Stimulated activated CD8-positive, alpha-beta memory T cell treated with anti-CD3 and anti-CD28 coated beads, Interleukin-15, amount 100 ng/mL, for 4 hours (primary cell): Measurements from ENCODE around the gene PRSS21.
A peak's percentile ranks its signal among the peaks of the same experiment; 100 is the strongest.

Experiments used
- DNase-seq, 2 donors: peaks; one replicate each; pipeline ENCODE4 v3.0.0-alpha.2; 2020; ENCODE audit warnings: low read depth in 2 of 2

PRSS21 gene

DNA sequence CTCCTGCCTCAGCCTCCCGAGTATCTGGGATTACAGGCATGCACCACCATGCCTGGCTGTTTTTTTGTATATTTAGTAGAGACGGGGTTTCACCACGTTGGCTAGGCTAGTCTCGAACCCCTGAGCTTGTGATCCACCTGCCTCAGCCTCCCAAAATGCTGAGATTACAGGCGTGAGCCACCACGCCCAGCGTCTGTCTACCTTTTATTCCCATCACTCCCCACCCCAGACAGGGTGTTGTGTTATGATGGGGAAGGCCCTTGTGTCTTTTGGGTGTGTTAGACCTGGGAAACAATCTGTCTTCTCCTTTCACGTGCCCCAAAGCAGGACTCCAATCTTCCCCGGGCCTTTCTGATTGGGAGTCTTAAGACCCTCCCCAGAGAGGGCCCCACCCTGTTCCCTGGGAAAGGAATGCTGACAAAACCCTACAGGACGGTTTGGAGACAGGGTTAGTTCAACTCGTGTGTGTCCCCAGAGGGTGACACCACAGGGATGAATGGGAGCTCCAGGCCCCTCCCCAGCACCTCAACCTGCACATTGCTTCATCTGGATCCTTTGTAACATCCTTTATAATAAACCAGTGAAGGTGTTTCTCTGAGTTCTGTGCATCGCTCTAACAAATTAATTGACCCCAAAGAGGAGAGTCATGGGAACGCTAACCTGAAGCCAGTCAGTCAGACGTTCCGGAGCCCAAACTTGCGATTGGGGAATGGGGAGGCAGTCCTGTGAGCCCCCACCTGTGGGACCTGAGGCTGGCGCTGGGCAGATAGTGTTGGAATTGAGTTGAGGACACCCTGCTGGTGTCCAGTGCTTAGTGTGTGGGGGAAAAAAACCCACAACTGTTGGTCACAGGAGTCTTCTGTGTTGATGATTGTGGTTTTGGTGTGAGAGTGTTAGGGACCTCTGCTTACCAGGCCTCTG is 36.8 kb upstream of the PRSS21 start:
- DNase-seq = no peak

DNA sequence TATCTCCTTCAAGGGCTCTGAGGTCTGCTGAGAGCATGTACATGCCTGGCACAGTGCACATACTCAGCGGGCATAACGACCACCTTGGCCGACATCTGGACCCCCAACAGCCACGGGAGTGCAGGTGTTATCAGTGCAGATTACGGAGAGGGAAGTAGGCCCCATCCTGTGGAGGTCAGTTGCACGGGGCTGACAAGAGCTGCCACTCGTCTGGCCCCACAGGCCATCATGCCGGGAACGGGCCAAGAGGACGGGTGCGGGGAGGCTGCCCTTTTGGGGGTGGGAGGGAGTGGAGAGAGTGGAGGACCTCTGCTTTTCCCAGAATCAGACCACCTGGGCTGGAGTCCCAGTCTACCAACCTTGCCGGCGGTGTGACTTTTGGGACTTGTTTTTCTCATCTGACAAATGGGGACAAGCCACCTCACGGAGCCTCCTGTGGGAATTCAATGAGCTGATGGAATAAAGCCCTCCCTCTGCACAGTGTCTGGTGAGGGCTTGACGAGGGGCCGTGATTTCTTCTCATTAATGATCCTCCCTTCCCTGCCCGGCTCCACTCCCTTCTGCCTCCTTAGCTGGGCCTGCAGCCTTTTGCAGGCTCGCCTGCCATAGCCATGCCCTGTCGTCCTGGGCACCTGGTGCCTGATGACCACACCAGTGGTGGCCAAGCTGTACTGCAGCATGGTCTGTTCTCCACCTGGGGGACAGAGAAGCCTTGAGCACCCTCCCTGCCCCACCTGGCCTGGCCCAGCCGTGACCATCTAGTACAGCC is 34.3 kb upstream of the PRSS21 start:
- DNase-seq = no peak

DNA sequence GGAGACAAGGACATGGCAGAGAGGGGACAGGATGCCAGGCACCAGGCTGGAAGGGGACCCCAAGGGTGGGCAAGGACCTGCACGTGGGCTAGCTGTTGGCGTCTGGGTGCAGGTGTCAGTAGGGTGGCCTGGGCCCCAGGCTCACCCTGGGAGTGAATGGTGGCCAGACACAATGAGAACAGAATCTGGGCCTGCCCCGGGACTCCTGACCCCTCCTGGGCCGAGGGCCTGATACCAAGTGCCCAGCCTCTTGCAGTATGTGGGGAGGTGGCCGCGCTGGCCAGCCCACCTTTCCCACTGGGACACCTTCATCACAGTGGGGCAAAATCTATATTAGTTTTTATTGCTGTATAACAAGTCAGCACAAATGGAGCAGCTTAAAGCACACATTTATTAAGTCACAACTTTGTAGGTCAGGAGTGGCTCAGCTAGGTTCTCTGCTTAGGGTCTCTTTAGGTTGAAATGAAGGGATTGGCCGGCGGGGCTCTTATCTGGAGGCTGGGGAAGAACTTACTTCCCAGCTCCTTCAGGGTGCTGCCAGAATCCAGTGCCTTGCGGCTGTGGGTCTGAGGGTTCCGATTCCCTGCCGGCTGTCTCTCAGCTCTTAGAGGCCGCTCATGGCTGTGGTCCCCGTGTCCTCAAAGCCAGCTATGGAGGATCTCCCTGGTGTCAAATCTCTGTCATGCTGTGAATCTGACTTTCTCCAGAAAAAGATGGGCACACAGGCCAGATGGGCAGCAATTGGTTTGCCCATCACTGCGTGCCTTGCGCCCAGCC is 33.3 kb upstream of the PRSS21 start:
- no peak for DNase-seq

DNA sequence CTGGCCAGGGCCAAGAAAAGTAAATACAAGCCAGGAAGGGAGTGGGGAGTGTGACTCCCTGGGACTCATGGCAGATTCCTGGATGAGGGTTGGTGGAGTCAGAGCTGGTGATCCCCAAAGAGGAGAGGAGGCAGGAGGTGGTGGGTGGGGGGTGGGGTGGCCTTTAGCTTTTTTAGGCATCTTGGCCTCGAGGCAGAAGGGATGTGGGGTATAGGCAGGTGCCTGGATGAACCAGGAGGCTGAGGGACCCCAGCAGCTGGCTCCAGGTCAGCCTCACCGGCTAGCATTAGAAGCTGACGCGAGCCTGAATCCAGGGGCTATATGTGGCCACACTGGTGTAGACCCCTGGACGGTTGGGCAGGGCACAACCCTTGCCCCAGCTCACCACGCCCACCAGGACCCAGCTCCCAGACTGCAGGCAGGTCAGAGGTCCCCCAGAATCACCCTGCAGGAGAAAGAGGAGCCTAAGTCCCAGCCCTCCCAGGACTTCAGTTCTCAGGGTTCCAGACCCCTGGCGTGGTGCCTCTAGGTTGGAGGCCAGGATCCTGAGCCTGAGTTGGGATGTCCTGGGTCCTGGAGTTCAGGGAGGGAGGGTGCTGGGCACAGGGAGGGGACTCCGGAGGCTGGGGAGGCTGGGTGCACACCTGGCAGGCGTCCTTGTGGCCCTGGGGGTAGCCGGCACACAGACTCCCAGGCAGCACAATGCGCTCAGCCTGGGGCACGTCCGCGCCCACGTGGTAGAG is 32.5 kb upstream of the PRSS21 start:
- DNase-seq = no peak

DNA sequence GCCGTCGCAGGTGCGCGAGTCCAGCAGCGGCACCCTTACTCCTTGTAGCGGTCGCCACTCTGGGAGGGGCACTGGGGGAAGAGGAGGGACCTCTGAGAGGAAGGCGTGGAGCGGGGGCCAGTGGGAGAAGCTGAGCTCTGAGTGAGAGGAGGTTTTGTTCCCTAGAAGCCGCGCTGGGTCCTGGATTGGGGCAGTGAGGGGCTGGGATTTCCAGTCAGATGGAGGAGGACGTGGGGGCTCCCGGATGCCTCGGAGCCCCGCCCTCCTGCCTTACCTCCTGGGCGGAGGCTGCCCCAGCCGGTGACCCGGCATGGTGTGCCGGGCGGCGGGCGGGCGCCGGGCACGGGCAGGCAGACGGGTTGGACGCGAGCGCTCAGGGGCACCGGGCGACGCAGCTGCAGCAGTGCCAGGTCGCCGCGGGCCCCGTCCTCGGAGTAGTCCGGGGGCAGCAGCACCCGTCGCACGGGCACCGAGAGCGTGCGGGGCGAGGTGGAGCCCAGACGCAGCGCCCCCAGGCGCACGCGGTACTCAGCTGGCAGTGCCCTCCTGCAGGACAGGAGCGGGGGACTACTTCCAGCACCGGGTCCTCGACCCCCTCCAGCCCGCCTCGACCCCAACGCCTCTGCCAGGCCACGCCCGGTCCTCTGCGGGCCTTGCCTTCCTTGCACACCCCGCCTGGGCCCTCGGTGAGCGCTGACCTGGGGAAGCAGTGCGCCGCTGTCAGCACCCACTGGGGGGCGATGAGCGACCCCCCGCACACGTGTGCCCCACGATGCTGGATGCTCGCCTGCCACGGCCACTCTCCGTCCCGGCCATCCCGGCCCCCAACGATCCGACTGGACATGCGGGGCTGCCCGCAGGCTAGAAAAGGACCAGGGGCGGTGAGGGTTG is 31.7 kb upstream of the PRSS21 start:
- peak in 1 of 2 donors; percentile 20 for DNase-seq

DNA sequence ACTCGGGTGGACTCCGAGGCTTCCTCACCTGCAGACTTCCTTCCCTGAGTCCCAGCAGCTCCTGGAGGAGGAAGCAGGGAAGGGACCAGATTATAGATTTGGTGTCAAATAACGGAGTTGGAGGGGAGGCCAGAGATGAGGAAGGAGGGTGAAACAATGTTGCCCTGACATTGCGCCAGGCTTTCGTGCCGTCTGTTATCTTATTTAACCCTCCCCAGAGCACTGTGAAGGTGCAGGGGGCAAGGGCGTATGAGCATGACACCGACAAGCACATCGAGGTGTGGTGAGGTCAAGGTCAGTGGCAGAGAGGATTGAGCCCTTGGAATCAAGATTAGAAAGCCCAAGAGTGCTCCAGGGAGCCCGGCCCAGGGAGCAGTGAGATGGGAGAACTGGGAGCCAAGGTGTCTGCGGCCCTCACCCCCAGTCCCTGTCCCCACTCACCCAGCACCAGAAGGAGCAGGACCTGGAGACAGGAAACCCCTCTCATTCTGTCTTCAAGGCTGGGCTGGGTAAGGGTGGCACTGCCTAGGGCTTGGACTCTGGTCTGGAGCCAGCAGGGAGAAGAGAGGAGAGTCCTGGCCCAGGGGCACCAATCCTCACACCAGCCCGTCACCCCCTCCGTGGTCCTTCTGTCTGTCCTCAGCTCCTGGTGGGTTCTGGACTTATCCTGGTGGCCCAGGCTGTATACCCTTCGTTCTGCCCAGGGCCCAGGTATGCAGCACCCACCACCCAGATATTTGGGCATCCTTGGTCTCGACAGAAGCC is 30.8 kb upstream of the PRSS21 start:
- no peak for DNase-seq

DNA sequence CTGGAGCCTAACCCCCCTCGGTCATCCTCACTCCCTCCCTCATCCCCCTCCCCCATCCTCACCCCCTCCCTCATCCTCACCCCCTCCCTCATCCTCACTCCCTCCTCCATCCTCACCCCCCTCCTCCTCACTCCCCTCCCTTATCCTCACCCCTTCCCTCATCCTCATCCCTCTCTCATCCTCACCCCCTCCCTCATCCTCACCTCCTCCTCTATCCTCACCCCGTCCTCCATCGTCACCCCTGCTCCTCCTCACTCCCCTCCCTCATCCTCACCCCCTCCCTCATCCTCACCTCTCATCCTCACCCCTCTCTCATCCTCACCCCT is 30.2 kb upstream of the PRSS21 start:
- DNase-seq = no peak

DNA sequence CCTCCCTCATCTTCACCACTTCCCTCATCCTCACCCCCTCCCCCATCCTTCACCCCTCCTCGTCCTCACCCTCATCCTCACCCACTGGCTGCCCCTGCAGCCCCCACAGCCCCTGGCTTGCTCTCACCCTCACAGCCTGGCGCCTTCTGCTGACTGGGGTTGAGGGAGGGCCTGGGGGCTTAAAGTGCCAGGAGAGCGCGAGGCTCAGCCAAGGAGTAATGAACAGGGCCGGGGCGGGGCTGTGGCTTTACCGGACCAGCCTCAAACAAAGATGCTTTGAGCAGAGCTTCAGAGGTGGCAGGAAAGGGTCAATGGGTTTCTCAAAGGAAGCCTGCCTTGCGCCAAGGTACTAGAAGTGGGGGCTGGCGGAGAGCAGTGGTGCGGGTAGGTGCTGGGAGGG is 29.6 kb upstream of the PRSS21 start, which contains the start of gene PRSS33:
TSS of gene PRSS33 (minus strand) at position 155 of the 400 bp plus-strand sequence. CDS start 1,013 bp downstream, outside the sequence.
- DNase-seq = no peak

DNA sequence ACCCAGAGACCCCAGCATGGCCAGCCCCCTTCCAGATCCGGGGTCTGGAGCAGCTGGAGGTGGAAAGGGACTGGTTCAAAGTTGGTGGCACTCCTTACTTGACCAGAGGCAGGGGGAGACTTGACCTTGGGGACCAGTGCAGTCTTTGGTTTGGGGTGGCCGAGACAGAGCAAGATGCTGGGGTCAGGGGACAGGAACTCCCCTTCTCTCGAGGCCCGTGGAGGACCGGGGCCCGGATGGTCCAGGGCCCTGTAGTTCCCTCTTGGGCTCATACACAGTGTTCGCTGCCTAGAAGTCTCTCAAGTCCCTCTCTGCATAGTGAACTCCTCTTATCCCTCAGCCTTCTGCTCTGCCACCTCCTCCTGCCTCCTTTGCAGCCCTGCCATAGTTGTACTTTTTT is 29.1 kb upstream of the PRSS21 start:
- DNase-seq = no peak

DNA sequence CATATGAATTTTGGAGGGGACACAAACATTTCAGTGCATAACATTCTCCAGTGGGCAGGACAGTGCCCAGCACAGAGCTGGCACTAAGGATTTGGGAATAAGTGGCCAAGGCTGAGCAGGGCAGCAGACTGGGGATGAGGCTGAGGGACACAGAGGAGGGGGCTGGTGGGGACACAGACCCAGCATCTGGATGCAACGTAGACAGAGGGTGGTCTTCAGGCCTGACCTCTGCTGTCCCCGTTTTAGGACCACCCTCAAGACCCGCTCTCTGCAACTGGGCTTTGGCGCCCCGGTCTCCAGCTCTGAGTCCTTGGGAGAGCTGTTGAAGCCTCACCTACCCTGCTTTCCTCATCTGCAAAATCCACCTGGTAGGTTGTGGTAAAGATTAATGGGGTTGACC is 26.4 kb upstream of the PRSS21 start:
- no peak for DNase-seq

DNA sequence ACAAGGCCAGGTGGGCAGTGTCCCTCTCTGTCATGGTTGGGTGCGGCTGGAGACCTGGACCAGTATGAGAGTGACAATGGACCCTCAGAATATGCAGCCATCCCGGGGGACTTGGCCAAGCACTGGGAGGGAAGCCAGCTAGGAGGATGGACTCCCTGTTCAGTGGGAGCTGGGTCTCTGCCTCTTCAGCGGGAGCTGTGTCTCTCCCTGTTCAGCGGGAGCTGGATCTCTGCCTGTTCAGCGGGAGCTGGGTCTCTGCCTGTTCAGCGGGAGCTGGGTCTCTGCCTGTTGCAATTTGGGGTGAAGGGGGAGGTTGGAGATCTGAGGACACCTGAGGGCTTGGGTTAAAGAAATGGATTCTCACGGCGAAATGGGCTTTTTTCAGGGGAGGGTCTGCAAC is 25.9 kb upstream of the PRSS21 start:
- no peak for DNase-seq

DNA sequence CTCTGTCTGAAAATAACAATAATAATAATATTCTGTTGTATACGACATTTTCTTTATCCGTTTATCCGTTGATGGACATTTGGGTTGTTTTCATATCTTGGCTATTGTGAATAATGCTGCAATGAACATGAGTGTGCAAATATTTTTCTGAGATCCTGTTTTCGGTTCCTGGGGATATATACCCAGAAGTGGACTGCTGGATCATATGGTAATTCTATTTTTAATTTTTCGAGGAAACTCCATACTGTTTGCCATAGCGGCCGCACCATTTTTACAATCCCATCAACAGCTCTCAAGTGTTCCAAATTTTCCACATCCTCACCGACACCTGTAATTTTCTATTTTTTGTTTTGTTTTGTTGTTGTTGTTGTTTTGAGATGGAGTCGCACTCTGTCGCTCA is 24.1 kb upstream of the PRSS21 start:
- no peak for DNase-seq

DNA sequence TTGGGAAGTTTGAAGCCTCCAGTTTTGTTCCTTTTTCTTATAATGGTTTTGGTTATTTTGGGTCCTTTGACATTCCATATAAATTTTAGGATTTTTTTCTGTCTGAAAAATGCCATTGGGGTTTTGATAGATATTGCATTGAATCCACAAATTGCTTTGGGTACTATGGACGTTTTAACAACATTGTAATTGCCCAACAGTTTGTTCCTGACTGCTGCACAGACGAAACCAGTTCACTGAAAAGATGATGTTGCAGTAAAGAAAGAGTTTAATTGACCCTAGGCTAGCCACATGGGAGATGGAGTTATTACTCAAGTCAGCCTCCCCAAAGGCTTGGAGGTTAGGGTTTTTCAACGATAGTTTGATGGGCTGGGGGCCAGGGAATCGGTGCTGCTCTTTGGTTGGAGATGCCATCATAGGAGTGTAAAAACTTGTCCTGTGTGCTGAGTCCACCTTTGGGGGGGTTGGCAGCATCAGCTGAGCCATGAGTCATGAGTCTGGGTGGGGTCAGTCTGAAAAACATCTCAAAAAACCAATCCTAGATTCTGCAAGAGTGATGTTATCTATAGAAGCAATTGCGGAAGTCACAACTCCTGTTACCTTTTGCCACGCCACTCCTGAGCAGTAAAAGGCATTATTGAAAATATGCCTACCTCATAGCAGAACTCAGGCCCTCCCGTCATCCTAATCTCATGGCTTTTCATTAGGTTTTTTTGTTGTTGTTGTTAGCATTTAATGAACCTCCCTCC is 21.5 kb upstream of the PRSS21 start:
- DNase-seq = no peak

DNA sequence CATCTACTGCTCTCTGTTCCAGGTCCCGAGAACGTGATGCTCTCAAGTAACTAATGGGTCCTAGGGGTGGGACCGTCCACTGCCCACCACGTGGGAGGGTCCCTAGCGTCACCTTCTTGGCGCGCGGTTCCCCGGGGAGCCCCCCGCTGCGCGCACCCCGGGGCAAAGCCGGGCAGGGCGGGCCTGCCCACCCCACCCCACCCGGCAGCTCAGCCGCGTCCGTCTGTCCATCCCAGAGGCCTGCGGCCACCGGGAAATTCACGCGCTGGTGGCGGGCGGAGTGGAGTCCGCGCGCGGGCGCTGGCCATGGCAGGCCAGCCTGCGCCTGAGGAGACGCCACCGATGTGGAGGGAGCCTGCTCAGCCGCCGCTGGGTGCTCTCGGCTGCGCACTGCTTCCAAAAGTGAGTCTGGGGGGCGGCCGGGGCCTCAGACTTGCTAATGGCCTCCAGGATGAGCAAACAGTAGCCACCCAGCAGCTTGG is 18.3 kb upstream of the PRSS21 start:
- no peak for DNase-seq

DNA sequence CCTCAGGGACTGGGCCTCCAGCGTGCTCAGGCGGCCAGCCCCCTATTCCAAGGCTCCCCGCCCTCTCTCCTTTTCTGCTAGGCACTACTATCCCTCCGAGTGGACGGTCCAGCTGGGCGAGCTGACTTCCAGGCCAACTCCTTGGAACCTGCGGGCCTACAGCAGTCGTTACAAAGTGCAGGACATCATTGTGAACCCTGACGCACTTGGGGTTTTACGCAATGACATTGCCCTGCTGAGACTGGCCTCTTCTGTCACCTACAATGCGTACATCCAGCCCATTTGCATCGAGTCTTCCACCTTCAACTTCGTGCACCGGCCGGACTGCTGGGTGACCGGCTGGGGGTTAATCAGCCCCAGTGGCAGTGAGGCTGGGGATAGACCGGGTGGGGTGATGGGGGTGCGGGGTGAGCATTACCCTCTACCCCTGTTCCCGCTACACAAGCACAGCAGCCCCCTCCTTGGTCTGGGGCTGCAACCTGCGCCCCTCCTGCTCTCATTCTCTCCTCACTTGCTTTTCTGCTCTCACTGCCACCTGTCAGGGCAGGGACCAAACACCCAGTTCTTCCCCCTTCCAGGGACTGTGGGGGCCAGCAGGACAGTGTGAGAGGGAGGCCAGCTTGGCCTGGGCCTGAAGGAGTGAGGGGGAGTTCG is 17.7 kb upstream of the PRSS21 start:
- no peak for DNase-seq

DNA sequence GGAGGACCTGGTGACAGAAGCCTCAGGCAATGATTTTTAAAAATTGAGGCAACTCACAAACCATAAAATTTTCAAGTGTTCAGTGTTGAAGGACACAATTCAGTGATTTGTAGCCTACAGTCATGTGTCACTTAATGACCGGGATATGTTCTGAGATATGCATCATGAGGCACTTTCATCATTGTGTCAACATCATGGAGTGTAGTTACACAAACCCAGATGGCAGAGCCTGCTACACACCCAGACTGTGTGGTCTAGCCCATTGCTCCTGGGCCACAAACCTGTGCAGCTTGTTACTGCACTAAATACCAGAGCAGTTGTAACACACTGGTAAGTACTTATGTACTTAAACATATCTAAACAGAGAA is 17.2 kb upstream of the PRSS21 start:
- no peak for DNase-seq

DNA sequence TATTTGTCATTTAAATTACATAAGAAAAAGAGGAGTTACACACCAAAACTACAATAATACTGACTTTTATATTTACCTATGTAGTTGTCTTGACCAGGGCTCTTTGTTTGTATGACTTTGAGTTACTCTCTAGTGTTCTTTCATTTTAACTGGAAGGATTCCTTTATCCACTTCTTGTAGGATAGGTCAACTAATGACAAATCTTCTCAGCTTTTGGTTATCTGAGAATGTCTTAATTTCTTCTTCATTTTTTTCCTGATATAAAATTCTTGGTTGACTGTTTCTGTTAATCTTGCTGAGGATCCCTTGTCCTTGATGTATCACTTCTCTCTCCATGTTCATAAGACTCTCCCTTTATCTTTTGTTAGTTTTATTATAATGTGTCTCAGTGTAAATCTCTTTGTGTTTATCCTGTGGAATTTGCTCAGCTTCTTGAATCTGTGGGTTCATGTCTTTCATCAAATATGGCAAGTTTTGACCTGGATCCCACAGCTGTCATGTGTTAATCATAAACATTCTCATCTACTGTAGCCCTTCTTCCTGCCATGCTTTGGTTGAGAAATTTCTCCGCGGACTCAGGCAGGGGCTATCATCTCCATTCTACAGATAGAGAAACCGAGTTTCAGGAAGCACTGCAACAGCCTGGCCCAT is 13.4 kb upstream of the PRSS21 start:
- DNase-seq = no peak

DNA sequence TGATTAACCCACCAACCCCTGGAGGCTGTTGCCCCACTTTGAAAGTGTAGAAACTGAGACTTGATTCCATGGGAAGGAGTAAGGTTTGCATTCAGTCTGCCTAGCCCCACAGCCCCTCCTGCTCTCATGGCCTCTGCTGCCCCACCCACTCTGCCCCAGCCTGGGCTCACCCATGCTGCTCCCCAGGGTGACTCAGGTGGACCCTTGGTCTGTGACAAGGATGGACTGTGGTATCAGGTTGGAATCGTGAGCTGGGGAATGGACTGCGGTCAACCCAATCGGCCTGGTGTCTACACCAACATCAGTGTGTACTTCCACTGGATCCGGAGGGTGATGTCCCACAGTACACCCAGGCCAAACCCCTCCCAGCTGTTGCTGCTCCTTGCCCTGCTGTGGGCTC is 12.3 kb upstream of the PRSS21 start:
- no peak for DNase-seq
